Measurements from ENCODE around the gene CTNNA3. TPM values are rescaled to one million over a fixed set of nuclear protein-coding genes. Genes with fewer than 3 reads are reported as not detected.

CTNNA3 gene
- total RNA-seq, 1 donor from 2014 or later: 129 TPM

DNA sequence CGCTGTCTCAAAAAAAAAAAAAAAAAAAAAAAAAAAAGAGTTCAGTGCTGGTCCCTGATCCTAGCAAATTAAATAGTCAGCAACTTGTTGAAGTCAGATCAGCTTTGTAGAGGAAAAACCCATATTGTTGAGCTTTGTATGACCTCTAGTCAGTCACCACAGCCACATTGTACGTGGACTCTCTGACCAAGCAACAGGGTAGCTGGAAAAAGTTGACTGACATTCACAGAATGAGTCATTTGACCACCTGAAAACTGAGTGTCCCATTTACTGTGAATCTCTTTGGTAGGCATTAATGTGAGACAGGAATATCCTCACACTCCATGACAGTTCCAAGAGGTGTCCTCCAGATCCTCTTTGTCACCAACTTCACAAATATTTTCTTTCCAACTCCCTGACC, 399.1 kb downstream of the CTNNA3 start:
- ATAC-seq (ENCODE audit: poor library complexity) (no peak), DNase-seq (no peak)
- intact Hi-C loops (cut with DNase I): no loop called here

DNA sequence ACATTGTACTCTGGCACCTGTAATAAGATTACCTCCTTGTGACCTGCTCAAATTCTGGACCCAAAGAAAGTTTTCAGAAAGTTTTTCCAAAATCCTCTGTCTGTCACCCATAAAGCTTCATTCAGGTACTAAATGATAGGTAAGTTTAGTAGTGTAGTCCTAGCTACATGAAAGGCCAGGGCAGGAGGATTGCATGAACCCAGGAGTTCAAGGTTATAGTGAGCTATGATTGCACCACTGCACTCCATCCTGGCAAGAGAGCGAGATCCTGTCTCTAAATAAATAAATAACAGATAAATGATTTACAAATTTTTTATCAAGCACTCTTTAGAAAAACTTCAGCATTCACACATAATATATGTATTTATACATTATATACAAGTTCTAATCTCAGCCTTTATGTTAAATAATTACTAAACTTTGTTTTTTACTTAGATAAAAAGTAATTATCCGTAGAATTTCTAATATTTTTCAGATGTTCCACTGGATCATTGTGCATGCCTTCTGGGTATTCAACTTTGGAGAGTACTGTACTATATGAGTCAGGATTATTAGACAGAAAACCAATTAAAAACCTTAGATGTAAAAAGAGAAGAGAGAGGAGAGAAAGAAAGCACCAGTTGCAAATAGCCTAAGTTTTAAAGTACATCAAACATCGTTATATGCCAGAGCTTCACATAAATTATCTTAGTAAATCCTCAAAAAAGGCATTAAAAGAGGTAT, 407.1 kb downstream of the CTNNA3 start:
- DNase-seq: no peak
- intact Hi-C loops (cut with DNase I): no loop called here
- no peak for ATAC-seq (ENCODE audit: poor library complexity)

DNA sequence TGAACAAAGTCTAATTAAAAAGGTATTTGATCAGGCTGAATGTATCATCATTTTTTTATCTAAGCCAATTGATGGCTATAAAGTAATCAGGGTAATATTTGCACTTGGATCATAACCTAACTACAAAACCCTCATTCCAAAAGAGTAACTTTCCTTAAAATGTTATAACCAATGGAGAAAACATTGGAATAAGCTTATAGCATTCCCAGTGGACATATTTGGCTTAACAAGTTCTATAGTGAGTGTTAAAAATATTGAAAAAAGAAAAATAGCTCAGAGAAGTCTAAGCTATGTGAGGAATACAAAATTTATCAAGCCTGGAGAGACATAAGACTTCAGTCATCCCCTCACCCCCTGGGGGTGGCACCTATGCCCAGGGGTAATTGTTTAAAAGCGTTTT, 411.4 kb downstream of the CTNNA3 start:
- intact Hi-C loops (cut with DNase I): no loop called here

DNA sequence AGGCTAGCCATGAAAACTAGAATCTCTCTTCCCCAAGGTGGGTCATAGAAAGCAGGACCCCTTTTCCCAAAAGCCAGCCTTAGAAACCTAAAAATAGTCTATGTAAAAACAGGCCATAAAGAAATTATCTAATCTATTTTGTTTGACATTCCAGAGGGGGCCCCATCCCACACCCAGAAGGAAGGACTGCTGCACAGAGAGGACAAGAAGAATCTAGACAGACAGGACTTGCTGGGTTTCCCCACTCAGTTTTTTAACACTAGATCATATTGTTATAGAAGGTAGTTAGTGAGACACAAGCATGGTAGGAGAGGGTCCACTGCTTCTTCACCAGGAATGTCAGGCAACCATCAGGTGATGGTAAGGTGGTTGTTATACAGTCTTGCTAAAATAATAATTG, 413.1 kb downstream of the CTNNA3 start:
- intact Hi-C loops (cut with DNase I): no loop called here
- no peak for DNase-seq

More for the DNA sequence above, 411.4 kb downstream of the CTNNA3 start:
- ATAC-seq (ENCODE audit: poor library complexity) (no peak), DNase-seq (no peak)

GRCh38 chr10:67280405-67280804, 415.6 kb downstream of the CTNNA3 start:
- no peak for ATAC-seq (ENCODE audit: poor library complexity)
- DNase-seq: no peak
- intact Hi-C loops (cut with DNase I): no loop called here

More for the DNA sequence above, 413.1 kb downstream of the CTNNA3 start:
- no peak for ATAC-seq (ENCODE audit: poor library complexity)

DNA sequence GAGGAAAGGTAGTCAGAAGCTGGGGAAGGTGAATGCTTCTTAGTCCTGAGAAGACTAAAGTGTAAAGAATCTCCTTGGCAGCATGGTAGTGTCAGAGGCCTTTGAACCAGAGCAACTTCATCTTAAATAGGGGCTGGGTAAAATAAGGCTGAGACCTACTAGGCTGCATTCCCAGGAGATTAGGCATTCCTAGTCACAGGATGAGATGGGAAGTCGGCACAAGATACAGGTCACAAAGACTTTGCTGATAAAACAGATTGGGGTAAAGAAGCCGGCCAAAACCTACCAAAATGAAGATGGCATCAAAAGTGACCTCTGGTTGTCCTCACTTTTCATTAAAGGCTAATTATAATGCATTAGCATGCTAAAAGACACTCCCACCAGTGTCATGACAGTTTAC, 418.6 kb downstream of the CTNNA3 start:
- intact Hi-C loops (cut with DNase I): no loop called here
- ATAC-seq (ENCODE audit: poor library complexity) (no peak), DNase-seq (no peak)

- DNase-seq: no peak
- intact Hi-C loops (cut with DNase I): no loop called here
- no peak for ATAC-seq (ENCODE audit: poor library complexity)
Measured at GRCh38 chr10:67269828-67270227, 426.2 kb downstream of the CTNNA3 start.

DNA sequence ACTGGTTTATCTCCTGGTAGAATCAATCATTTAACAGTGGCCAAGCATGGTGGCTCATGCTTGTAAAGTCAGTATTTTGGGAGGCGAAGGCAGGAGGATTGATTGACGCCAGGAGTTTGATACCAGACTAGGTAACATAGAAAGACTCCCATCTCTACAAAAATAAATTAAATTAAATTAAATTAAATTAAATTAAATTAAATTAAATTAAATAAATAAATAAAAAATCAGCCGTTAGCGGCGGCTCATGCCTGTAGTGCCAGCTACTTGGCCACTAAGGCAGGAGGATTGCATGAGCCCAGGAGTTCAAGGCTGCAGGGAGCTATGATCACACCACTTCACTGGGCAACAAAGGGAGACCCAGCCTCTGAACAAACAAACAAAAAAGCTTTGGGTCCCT, 427.8 kb downstream of the CTNNA3 start:
- no peak for DNase-seq
- intact Hi-C loops (cut with DNase I): no loop called here

GRCh38 chr10:67262675-67263074, 433.3 kb downstream of the CTNNA3 start:
- ATAC-seq (ENCODE audit: poor library complexity) (no peak), DNase-seq (no peak)
- intact Hi-C loops (cut with DNase I): no loop called here

More for the DNA sequence above, 427.8 kb downstream of the CTNNA3 start:
- ATAC-seq (ENCODE audit: poor library complexity): no peak

DNA sequence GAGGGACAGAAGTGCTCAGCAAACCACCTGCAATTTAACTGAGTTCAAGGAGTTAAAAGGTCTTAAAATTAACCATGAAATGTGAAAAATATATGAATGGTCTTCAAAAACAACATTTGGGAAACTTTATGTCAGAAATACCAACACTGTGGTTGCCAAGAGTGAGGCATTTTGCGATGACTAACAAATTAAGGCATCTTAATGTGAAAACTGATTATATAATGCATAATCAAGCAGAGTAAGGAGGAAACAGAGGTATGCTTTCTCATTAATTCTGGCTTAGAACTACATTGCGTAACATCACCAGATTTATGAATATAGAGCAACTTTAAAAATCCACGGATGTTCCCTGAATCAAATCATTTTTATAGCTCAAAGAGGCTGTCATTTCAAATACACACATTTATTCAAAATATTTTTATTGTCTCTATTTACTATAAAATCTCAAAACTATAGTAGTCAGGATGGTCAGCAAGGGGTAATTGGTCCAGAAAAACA, 434.6 kb downstream of the CTNNA3 start:
- intact Hi-C loops (cut with DNase I): no loop called here
- no peak for DNase-seq
- ATAC-seq (ENCODE audit: poor library complexity): no peak

GRCh38 chr10:67259319-67259929, 436.6 kb downstream of the CTNNA3 start:
- DNase-seq (no peak), ATAC-seq (ENCODE audit: poor library complexity) (no peak)
- intact Hi-C loops (cut with DNase I): no loop called here

DNA sequence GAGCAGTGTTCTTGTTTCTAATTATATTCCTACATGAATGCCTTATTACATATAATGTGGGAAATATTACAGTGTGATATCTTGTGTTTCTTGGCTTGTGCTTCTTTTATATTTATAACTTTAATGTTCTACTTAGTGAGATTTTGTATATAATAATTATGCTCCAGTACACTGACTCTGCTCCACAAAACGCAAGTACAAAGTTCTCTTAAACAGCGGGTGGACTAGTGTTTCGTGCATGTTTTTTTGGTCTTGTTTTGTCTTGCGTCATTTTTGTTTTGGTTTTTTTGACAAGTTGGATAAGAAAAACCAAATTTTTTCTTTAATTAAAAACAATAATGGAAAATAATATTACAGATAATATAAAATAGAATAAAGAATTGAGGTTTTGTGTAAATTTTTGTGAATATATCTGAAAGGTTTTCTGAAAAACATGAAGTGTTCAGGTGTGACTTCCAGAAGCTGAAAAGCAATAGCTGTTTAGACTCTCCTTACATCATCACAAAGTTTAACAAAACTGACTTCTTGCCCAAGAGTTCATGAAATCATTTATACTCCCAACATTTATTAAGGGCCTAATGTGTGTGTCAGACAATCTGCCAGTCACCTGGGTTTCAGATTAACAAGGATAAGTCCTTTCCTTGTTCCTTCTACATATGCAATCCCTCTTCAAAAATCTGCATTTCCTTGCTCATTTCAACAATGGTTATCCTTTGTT, 438.4 kb downstream of the CTNNA3 start:
- ATAC-seq (ENCODE audit: poor library complexity): no peak
- intact Hi-C loops (cut with DNase I): no loop called here
- DNase-seq: no peak

- intact Hi-C loops (cut with DNase I): no loop called here
- no peak for DNase-seq
- ATAC-seq (ENCODE audit: poor library complexity): no peak
Measured at GRCh38 chr10:67257018-67257417, 439.0 kb downstream of the CTNNA3 start.

GRCh38 chr10:67250686-67251085, 445.3 kb downstream of the CTNNA3 start:
- intact Hi-C loops (cut with DNase I): no loop called here
- ATAC-seq (ENCODE audit: poor library complexity) (no peak), DNase-seq (no peak)

- ATAC-seq (ENCODE audit: poor library complexity) (no peak), DNase-seq (no peak)
- intact Hi-C loops (cut with DNase I): no loop called here
Measured at GRCh38 chr10:67246066-67246555, 449.9 kb downstream of the CTNNA3 start.

- intact Hi-C loops (cut with DNase I): no loop called here
- no peak for ATAC-seq (ENCODE audit: poor library complexity)
Measured at GRCh38 chr10:67242528-67242927, 453.5 kb downstream of the CTNNA3 start.

GRCh38 chr10:67241451-67241850, 454.5 kb downstream of the CTNNA3 start:
- intact Hi-C loops (cut with DNase I): no loop called here
- ATAC-seq (ENCODE audit: poor library complexity) (no peak), DNase-seq (no peak)

More at GRCh38 chr10:67242528-67242927, 453.5 kb downstream of the CTNNA3 start:
- no peak for DNase-seq

DNA sequence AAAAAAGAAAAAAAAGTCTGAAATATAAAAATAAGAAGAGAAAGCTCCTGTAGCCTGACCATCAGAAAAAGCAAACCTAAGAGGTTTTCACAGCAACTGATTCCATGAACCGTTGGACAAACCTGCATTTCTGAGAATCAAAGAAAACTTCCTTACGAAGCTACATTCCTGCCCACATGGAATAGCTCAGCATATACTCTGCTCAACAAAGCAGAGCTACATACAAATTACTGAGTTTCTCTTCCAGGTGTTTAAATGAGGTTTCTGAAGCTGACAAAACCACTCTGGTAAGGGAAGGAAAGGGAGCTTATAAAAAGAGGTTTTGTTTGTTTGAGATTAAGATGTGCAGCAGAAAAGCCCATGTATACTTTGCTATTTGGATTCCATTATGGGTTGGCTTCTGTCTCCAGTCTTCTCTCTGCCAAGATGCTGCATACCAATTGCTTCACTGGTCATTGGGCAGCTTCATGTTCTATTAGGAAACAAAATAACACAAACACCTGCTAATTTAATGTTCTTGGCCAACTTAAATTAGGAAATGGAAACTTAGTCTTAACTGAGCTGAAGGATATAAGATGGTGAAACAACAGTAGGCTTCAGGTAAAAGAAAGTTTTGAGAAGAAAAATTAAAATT, 456.0 kb downstream of the CTNNA3 start:
- peak; percentile 45 for ATAC-seq (ENCODE audit: poor library complexity)

More for the DNA sequence above, 456.0 kb downstream of the CTNNA3 start:
- DNase-seq: no peak
- intact Hi-C loops (cut with DNase I): no loop called here

Measured in Right ventricle myocardium superior (tissue), 1 donor.